BJ (cell line): Measurements from ENCODE around the gene NAALADL2. TPM values are rescaled to one million over a fixed set of nuclear protein-coding genes. Genes with fewer than 3 reads are reported as not detected.

Experiments used
- CTCF ChIA-PET: fragments of 350-600 bp; formaldehyde crosslinking; extraction: SDS; loops from one replicate; lab custom pipeline; 2021; ENCODE audit warnings: antibody characterized with exemption, inconsistent platforms; lab: Yijun Ruan, JAX
- POLR2A ChIA-PET: fragments of 300-600 bp; sonication (Branson Sonifier 250); formaldehyde crosslinking; extraction: SDS; loops from one replicate; lab custom pipeline; 2021; ENCODE audit warnings: antibody characterized with exemption; lab: Charles Lee
- DNase-seq: peaks from one replicate; pipeline ENCODE4 v3.0.0-alpha.2; 2011; ENCODE audit warnings: low read depth
- H3K27me3 ChIP-seq: 2 replicates; pipeline ENCODE4 v1.6.0; 2011; ENCODE audit warnings: low read length; ENCODE audit not compliant: control insufficient read depth, insufficient read depth
- H3K36me3 ChIP-seq: 2 replicates; pipeline ENCODE4 v1.5.1; 2011; ENCODE audit warnings: low read length; ENCODE audit not compliant: control insufficient read depth, insufficient read depth
- H3K4me3 ChIP-seq: 2 replicates; pipeline ENCODE4 v1.5.1; 2011; ENCODE audit warnings: low read depth, mild to moderate bottlenecking, control low read depth, low read length
- polyA plus RNA-seq: library from polyadenylated mRNA; depleted of rRNA; stranded (reverse); fragments of >200 nt; gene quantifications from 2 replicates; pipeline ENCODE4 v1.2.3, GENCODE V29; 2011
- TF ChIP-seq, protein P1 (sequence below): IDR thresholded peaks from 2 replicates; pipeline ENCODE4 v1.5.1; 2011; ENCODE audit warnings: low read depth, mild to moderate bottlenecking, control low read depth, inconsistent platforms, low read length, moderate library complexity; ENCODE audit not compliant: insufficient read depth

The NAALADL2 gene
- polyA plus RNA-seq, 1 experiment = 3.6 TPM

DNA sequence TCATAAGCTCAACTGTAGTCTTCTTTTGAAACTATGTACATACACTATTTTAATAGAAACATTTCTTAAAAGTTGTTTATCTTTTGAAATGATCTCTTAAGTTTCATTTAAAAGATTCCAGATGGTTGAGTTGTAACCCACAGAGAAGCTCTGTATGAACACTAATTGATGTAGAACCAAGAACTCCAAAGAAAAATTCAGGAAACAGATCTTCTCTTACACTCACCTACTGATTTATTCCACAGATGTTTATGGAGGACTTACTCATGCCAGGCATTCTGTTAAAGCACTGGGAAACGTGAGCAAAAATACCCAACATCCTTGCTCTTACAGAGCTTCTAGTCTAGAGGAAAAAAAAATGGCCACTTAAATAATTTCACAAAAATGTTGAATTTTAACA is 551.1 kb downstream of the NAALADL2 start:
- H3K27me3 ChIP-seq = no peaks in the 10 kb centered on the region

DNA sequence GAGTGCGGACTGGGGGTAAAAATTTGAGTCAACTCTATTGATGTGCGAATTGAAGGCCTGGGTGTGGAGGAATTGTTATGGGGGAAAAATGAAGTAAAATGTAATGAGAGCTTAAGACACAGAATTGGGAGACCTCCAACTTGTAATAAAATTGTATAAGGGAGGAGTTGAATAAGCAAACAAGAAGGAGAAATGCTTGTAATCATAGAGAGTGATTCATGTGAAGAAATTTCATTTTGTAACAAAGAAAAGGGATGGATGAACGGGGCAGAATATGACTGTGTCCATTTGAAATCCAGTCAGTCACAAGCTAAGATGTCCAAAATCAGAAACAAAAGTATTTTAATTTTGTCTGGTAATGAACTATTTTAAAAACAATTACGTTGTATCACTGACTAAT is 552.3 kb downstream of the NAALADL2 start:
- Histone ChIP-seq H3K36me3 (no peaks in the 10 kb centered on the region), H3K4me3 (no peak overlapping the region), H3K27me3 (no peaks in the 10 kb centered on the region)
- ChIA-PET POLR2A (no interaction called here), CTCF (interaction anchor here (1.4 kb wide), 1 partner anchor 18 kb away, joined by 3 read pairs; no protein-coding TSS in a partner anchor)
- no peak for DNase-seq
- TF ChIP-seq, protein P1, sequence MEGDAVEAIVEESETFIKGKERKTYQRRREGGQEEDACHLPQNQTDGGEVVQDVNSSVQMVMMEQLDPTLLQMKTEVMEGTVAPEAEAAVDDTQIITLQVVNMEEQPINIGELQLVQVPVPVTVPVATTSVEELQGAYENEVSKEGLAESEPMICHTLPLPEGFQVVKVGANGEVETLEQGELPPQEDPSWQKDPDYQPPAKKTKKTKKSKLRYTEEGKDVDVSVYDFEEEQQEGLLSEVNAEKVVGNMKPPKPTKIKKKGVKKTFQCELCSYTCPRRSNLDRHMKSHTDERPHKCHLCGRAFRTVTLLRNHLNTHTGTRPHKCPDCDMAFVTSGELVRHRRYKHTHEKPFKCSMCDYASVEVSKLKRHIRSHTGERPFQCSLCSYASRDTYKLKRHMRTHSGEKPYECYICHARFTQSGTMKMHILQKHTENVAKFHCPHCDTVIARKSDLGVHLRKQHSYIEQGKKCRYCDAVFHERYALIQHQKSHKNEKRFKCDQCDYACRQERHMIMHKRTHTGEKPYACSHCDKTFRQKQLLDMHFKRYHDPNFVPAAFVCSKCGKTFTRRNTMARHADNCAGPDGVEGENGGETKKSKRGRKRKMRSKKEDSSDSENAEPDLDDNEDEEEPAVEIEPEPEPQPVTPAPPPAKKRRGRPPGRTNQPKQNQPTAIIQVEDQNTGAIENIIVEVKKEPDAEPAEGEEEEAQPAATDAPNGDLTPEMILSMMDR = no peak

More for the DNA sequence above, 551.1 kb downstream of the NAALADL2 start:
- ChIA-PET POLR2A (interaction anchor here (0.6 to 0.7 kb wide), 3 partner anchors 154 to 487 kb away, joined by 3 to 4 read pairs (median 3); no protein-coding TSS in a partner anchor), CTCF (interaction anchor here (0.5 to 1.4 kb wide), 2 partner anchors 17 to 1821 kb away, joined by 3 read pairs; no protein-coding TSS in a partner anchor)
- Histone ChIP-seq H3K4me3 (no peak overlapping the region), H3K36me3 (no peaks in the 10 kb centered on the region)
- TF ChIP-seq, protein P1 = no peak
- DNase-seq = peak; percentile 81

DNA sequence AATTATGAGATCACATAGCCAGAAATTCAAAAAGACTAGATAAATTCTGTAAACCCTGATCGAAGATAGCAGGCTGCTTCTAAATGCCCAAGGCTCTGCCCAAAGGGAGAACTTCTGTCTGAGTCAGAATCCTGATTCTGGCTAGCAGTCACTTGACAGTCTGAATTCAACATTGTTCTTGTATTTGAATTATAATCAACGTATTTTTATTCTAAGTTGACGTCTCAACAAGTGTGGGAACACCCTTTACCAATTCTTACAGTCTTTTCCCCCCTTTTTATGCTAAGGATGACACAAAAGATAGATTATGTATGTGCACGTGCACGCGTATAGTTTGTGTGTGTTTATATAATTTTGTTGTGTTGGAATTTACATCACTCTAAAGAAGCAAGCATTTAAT is 552.8 kb downstream of the NAALADL2 start:
- TF ChIP-seq, protein P1 = no peak
- Histone ChIP-seq H3K36me3 (no peaks in the 10 kb centered on the region), H3K4me3 (no peak overlapping the region), H3K27me3 (no peaks in the 10 kb centered on the region)
- ChIA-PET POLR2A (no interaction called here), CTCF (no interaction called here)
- no peak for DNase-seq

DNA sequence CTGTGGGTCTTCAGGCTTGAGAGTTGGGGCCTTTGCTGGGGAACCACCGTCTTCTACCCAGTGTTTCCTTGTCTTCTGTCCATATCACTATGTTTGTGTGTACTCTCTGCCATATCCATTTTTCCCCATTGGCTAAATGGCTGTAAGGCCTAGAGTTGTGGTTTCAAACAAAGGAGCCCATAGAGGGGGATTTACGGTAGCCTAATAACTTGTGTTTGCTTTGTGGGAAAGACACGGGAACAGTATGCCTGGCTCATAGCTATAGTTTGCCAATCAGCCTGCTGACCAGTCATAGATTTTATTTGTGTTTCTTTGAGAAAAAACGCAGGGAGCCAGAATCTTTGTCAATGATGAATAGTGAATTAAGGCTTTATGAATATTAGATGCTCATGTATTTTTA is 554.8 kb downstream of the NAALADL2 start:
- no peaks in the 10 kb centered on the region for H3K27me3 ChIP-seq
- no peak overlapping the region for H3K4me3 ChIP-seq
- no peaks in the 10 kb centered on the region for H3K36me3 ChIP-seq
- ChIA-PET CTCF (no interaction called here), POLR2A (no interaction called here)
- TF ChIP-seq, protein P1 = no peak
- no peak for DNase-seq

DNA sequence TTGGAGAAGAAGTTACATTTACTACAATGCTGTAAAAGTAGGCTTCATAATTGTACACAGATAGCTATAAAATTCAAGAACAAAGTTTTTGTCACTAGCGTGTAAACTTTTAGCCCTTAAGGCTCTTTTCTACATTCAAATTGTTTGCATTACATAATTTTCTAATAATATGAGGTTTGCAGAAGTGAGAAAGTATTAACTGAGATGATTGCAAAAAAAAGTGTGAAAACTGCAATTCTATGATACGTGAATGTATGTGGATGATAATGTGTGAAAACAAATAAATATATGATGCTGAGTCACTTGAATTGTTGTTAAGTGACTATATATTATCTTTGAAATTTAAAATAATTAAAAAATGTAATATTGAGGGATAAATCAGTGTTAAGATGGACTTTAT is 557.5 kb downstream of the NAALADL2 start:
- Histone ChIP-seq H3K36me3 (no peaks in the 10 kb centered on the region), H3K27me3 (no peaks in the 10 kb centered on the region), H3K4me3 (no peak overlapping the region)
- ChIA-PET POLR2A (no interaction called here), CTCF (no interaction called here)
- TF ChIP-seq, protein P1 = no peak
- no peak for DNase-seq
